HG03575 (cell line): ENCODE measurements around the gene FAH.

Source experiments
- ATAC-seq: cut with Tn5 transposase; IDR thresholded peaks from one replicate; pipeline ENCODE4 v1.9.1; 2021; ENCODE audit not compliant: unreplicated experiment, insufficient number of reproducible peaks, low FRiP score; ENCODE audit errors: extremely low read depth

The FAH gene

DNA sequence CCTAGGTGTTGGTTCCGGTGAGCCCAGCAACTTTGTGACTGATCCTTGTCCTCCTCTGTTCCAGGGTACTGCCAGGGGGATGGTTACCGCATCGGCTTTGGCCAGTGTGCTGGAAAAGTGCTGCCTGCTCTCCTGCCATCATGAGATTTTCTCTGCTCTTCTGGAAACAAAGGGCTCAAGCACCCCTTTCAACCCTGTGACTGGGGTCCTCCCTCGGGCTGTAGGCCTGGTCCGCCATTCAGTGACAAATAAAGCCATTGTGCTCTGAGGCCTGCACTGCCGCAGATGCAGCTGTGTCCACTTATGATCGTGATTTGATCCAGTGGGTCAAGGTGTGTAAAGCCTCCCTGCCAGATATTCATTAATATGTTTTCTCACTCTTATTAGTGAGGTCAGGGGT, 33.3 kb downstream of the FAH start:
- ATAC-seq = no peak

DNA sequence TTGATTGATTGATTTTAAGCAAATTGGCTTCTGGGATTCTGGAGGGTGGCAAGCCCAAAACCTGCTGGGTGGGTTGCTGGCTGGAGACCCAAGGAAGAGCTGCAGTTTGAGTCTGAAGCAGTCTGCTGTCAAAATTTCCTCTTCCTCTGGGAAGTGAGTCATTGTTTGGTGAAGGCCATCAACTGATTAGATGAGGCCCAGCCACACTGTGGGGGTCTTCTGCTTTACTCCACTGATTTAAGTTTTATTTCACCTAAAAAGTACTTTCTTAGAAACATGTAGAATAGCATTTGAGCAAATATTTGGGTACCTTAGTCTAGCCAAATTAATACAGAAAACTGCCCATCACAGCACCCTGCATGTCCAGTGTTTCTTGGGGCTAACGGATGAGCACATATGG, 33.8 kb downstream of the FAH start:
- no peak for ATAC-seq

DNA sequence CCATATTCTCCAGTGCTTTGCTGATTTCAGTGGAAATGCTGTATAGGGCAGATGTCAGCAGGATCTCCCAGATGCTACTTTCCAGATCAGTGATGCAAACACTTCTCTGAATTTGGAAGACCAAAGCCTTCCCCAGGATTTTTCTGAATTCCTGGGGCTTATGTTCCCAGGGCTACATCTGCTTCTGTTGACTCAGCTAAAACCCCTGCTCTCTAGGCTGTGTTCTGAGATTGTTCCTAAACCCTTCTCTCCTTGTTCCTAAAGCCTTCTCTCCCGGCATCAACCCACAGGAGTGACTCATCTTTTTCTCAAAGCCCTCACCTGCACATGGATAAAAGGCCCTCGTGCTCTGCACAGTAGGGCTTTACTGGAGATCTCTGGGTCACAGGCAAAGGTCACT, 35.5 kb downstream of the FAH start:
- no peak for ATAC-seq

DNA sequence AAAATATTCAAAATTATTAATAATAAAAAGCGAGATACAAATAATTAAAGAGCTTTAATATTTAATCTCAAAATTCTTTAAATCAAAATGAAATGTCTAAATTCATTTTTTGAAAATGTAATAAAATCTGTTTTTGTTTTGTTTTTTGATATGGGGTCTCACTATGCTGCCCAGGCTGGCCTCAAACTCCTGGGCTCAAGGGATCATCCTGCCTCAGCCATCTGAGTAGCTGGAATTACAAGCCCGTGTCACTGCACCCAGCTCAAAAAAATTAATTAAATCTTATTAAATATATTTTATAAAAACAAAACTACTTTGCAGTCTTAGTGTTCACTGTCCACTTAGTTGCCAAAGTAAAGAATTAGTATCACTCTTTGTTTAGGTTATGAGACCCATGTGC, 38.4 kb downstream of the FAH start:
- no peak for ATAC-seq

DNA sequence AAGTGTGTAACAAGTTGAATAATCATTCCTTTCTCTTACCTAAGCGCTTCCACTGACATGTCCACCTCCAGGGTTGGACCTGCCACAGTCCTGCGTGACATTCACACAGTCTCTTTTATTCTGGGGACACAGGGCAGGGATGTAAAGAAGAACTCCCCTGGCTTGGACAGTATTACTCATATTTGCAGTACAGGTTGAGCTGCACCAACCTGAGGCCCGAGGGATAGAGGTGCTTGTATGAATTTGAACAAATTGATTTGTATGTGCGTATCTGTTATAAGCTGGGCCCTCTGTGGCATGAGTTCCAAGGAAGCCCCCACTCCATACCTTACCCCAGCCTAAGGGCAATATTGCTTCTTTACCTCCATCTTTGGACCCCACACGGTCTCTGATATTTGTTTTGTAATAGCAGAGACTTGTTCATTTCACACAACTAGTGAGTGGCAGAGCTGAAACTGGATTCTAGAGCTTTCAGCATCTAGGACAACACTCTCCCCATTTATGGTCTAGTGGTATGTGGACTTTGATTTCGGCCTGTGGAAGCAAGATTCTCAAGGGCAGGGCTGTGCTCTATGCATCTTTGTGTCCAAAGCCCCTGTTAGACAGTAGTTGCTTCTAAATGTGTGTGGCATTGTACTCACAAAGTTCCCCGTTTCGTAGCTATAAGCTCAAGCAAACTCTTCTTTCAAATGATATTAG, 39.2 kb downstream of the FAH start:
- ATAC-seq = no peak

DNA sequence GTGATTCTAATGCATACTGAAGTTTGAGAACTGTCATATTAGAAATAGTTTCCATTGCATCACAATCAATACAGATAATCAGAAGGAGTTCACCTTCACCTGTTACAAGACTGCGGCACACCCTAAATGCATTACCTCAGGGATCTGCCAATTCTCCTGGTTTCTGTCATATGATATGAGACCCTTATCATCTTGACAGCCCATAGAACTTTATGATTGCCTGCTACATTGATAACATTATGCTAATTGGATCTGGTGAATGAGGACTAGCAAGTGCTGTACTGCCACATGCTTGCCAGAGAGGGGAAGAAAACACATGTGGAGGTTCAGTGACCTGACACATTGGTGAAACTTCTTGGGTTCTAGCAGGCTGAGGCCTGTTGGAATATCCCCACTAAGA, 41.4 kb downstream of the FAH start:
- ATAC-seq = no peak

DNA sequence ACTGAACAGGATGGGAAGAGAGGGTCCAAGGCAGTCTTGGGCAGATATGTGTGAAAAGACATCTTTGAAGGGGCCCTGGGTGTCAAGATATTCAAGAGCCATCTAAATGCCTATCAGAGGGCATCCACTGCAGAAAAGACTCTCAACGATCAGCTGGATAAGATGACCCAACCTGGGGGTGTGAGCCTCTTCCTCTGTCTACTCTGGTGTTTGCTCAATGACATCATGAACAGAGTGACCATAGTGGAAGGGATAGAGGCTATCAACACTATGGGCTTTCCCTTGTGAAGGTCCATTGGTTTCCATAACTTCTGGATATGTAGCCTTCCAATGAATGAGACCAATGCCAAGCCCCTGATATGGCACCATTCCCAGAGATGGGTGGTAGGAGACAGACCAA, 42.1 kb downstream of the FAH start:
- ATAC-seq = no peak

DNA sequence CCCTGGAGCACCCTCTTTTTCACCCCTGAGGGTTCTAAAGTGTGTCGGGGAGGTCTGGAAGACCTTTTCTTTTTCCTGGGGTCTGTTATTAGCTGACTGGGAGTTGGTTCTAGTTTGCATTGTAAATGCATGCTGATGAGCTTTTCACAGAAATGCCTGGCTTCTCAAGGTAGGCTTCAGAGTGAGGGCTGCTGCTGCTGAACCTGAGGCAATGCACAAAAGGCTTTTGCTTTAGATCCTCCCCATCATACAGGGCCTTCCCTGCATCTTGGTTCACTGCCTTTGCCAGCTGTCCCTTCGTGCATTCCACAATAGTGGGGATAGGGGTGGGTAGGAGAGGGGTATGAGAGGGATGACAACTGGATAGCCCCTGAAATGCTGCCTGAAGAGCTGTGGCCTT, 46.6 kb downstream of the FAH start:
- no peak for ATAC-seq

DNA sequence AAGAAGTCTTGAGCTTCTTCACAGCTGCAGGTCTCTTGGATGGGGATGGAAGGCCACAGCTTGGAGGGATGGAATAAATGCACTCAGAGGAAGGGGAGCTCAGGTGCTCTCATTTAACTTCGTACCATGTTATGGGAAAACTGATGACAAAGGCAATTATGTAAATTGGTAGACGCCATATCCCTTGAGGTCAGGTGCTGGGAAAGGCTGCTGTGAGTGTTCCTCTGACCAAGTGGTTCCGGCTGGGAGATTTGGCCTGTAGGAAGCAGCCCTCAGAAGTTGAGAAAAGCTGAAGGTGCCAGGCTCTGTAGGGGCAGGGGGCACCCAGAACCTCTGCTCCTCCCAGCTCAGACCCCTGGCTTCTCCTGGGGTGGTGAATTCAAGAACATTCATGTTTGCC, 47.1 kb downstream of the FAH start:
- ATAC-seq = no peak

DNA sequence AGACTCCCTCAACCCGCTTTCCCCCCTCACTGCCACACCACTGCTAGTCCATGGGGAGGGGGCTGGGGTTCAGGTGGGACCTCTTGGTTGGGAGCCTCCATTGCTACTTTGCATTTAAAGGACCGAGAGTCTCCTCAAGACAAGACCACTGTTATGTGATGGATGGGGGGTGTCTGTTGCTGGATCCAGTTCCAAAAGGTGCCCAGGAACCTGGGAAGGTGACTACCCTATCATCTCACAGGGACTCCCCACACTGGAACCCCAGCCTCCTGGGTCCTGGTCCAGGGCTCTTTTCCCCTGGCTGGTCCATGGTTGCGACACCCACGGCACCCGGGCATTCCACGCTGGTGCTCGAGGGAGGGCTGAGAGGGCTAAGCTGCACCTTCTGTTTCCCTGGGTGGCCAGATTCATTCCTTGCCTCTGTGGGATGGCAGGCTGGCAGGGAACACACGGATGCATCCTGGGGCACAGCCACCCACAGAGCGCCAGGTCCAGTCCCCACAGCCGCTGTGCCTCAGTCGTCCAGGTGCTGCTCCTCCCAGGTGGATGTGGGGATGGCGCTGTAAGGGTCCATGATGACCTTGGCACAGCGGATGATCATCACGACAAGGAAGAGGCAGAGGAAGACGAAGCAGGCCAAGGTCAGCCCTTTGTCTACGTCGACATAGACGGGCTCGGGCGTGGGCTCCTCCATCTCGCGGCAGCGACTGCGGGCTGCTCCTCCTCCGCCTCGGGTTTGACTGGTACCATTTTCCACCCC, 48.6 kb downstream of the FAH start:
- ATAC-seq = no peak

DNA sequence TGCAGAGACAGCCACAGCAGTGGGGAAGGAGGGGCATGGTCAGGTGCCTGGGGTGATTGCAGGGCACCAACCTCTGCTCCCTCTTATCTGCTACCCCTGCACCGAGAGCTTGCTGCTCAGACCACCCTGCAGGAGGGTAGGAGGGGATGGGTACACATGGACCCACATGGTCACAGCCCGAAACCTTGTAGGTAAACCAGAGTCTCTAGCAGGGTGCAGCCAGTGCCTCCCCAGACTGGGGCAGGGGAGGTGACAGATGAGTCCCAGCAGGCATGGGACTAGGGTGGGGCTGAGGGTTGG, 49.2 kb downstream of the FAH start:
- ATAC-seq = no peak

DNA sequence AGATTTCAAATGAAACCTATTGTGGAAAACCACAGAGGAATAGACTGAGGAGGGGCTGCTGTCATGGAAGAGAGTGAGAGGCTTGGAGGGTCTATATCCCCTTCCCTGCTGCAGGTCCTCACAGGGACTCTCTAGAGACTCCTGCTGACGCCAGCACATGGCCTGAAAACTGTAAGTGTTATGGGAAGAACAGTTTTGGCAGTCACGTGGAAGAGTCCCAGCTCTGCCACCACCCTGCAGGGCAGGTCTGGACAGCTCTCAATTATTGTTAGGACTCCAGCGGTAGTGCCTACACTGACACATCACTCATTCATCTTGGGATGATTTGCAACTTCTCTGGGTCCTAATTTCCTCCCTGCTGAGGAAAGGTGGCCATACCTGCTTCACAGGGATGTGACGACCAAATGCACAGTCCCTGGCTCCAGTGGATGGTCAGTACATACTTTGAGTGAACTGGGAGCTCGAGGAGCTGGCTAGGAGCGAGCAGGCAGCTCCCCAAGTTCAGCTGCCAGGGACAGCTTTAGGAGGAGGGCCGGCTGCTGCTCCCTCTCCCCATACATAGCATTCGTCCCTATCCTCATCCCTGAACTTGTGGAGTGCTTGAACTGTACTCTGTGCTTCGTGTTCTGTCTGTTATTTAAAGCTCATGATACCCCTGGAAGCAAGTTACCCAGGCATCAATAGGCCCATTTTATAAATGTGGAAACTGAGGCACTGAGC, 50.0 kb downstream of the FAH start:
- ATAC-seq = no peak

DNA sequence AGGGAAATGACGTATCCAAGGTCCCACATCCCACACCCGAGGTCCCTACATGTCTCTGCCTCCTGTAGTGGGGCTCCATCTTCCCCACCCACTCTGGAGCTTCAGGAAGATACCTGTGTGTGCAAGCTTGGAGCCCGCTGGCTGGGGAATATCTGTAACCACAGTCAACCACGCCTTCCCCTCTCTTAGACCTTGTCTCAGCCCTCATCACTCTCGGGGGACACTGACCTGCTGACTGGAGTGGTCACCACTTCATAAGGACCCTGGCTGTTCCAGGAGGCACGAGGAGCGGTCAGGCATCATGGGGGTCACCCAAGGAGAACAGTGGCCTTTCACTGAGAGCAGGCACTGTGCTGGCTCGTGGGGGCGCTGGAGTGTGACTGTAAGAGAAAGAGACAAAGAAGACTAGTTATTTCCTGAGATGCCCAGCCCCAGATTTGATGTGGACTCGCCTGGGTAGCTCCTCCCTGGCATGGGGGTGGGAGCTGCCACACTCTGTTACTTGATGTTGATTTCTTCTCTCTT, 50.6 kb downstream of the FAH start:
- ATAC-seq = no peak

DNA sequence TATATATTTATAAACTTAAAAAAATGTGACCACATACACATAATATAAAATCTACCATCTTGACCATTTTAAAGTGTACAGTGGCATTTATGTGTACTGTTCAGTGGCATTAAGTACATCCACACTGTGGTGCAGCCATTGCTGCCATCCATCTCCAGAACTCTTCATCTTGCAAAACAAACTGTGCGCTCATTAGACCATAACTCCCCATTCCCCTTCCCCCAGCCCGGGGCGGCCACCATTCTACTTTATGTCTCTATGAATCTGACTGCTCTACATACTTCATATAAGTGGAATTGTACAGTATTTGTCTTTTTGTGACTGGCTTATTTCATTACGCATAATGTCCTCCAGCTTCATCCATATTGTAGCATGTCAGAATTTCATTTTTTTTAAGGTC, 51.4 kb downstream of the FAH start:
- ATAC-seq = no peak

DNA sequence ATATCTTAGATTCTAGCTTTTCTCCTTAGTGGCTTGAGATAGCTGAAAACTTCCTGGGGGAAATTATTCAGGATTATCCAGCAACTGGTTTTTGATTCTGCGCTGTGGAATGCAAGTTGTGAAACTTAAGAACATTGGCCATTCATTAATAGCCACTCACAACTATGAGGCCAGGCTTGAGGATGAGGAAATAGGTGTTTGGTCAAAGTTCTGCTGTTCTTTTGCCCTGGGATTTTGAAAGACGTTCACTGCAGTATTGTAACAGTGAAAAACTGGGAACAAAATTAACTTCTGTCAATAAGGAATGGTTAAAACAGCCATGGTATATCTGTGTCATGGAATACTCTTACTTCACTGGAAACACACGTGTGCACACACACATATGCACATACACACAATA, 55.1 kb downstream of the FAH start:
- ATAC-seq = no peak

DNA sequence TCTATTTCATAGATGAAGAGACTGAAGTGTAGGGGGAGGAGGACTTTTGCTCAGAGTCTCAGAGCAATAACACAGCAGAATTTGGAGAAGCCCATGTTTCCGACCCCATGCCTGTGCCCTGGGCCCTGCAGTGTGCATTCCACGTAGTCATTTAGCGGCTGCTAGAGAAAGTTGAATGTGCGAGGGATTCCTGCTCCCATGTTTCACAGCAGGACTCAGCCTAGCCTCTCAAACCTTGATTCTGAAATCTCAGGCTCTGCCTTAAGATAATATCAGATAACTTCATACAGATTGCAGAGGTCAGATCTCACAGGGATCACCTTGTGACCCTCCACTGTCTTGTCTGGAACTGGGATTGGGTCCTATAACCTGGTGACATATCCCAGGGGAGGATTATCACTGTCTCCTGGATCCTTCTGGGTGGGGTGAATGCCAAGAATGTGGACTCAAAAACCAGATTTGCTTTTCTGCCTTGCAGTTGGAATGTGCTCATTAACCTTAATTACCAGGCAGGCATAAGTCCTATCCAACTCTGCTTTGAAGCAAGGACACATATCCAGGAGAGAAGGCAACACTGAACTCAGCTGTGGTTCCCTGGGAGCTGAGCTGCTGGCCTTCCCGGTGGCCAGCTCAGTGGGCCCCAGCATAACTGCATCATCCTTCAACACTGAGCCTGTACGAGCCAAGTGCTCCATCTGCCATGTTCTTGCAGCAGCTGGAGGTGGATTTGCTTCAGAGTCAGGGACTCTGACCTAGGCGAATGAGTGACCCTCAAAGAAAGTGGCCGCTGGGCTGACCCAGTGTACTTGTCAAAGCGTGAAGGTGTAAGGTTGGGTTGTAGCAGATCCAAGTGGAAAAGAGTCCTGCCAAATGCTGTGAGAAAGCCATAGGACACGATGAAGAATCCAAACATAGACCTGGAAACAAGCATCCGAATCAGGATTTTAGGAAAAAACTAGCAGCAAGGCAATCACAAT, 56.2 kb downstream of the FAH start:
- ATAC-seq = no peak

DNA sequence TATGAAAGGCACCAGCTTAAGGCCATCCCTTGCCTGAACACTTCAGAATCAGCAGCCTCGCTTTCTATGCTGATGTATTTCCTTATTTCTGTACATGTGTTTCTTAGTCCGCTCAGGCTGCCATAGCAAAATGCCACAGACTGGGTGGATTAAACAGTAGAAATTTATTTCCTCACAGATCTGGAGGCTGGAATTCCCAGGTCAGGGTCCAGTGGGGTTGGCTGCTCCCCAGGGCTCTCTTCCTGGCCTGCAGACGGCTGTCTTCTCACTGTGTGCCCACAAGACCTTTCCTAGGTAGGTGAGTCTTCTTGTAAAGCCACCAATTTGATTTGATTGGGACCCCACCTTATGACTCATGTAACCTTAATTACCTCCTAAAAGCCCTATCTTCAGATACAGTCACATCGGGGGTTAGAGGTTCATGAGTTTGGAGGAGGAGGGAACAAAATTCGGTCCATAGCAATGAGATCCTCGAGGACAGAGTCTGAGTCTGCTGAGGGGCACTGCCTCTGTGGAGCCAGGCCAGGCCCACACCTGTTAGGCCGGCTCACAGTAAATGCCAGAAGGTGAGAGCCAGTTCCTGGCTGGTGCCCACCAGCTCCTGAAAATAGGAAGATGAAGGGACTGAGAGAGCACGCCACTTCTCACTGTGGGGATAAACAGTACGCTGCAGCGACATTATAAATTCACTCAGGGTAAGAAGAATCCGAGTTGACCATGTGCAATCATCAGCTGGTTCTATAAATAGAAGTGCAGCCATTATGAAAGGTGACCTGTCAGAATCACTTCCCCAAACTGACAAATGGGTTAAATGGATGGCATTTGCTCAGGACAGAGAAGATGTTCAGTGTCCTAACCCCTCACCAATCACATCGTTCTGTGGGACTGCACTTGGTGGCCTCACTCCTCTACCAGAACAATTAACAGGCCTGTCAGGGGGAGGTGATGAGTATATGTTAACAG, 58.1 kb downstream of the FAH start:
- no peak for ATAC-seq

DNA sequence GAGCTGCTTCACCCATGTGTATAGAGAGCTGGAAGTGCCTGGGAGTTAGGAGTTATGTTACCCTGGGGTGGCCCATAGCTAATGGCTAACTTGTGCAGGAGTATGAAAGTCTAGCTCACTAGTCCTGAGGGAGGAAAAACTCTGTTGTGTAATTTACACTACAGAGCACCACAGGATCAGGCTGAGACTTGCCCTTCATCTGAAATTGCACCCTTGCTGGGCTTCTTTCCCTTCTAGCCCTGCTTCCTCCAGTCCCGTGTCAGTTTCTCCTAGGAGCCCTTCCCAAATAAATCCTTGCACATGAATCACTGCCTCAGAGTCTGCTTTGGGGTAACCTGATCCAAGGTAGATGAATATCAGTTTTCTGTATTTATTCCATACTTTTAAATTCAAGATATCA, 59.2 kb downstream of the FAH start:
- no peak for ATAC-seq
